Measurements from ENCODE around the gene TSC22D4.
A peak's percentile ranks its signal among the peaks of the same experiment; 100 is the strongest.

Gene TSC22D4

DNA sequence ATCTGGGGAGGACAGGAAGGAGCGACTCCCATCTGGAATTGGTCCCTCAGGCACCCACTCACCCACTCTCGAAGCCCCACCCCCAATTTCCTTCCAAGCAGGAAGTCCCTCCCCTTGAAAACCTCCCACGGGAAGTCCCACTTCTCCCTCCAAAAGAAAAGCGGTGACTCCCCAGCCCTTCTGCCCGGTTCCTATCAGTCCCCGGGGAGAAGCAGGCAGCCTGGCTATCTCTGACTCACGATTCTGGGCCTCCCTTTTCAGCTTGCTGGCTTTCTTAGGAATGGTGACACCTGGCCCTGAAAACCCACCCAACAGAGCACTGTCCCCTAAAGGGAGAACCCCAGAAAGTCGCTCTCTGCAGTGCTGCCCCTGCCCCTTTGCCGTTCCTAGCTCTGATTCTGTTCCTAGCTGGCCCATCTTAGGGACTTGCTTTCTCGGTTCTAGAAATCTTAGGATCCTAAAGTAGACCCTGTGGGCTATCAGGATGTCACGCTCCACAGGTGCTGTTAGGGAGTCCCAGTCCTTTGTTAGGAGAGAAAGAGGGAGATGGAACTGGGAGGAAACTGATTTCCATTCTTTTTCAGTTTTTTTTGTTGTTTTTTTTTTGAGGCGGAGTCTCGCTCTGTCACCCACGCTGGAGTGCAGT, 6.0 kb downstream of the TSC22D4 start:
- CTCF ChIA-PET = interaction anchor here (1.0 to 6.8 kb wide), 6 partner anchors 10 to 232 kb away, joined by 3 to 49 read pairs (median 5); partner anchors contain the start of gene POP7

DNA sequence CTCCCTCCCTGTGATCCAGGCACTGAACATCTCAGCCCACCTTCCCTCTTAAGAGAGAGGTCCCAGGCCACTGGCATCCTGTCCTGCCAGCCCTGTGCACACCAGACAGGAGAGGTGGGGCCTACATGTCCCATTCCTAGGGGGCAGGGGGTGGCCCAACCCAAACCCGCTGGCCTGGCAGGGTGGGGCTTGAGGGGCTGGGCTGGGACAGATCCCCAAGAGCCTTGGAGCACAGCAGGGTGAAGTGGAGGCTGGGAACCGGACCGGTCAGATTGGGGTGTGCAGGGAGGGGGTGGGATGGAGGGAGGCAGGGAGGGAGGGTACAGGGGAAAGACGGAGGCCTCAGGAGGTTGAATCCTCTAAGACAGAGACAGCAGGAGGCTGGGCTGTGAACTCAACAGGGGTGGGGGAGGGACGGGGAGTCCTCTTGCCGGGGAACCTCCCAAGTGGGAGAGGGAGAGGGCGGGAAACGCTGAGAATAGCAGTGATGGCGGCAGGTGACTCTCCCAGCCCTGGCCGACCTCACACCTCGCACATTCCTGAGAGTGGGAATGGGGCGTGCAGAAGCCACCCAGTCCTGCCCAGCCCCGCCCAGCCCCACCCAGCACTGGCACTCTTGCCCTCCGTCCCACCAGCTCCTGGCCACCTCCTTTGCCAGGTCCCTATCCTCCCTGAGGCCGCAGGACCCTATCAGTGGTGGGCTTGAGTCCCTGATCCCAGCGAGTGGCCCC, 6.7 kb downstream of the TSC22D4 start:
- no peak for DNase-seq (ENCODE audit: extremely low spot score)
- ChIA-PET CTCF (interaction anchor here (2.3 to 2.8 kb wide), 2 partner anchors 10 to 233 kb away, joined by 6 to 10 read pairs; partner anchors contain the start of gene POP7), POLR2A (no interaction called here)
- TF ChIP-seq, protein P1, sequence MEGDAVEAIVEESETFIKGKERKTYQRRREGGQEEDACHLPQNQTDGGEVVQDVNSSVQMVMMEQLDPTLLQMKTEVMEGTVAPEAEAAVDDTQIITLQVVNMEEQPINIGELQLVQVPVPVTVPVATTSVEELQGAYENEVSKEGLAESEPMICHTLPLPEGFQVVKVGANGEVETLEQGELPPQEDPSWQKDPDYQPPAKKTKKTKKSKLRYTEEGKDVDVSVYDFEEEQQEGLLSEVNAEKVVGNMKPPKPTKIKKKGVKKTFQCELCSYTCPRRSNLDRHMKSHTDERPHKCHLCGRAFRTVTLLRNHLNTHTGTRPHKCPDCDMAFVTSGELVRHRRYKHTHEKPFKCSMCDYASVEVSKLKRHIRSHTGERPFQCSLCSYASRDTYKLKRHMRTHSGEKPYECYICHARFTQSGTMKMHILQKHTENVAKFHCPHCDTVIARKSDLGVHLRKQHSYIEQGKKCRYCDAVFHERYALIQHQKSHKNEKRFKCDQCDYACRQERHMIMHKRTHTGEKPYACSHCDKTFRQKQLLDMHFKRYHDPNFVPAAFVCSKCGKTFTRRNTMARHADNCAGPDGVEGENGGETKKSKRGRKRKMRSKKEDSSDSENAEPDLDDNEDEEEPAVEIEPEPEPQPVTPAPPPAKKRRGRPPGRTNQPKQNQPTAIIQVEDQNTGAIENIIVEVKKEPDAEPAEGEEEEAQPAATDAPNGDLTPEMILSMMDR (IDR thresholded peaks at IDR 0.05; ENCODE audit: control extremely low read depth, extremely low read depth, low read depth, missing control alignments) = no peak

More for the DNA sequence above, 6.0 kb downstream of the TSC22D4 start:
- DNase-seq (ENCODE audit: extremely low spot score) = peak; percentile 62
- TF ChIP-seq, protein P1 (IDR thresholded peaks at IDR 0.05; ENCODE audit: control extremely low read depth, extremely low read depth, low read depth, missing control alignments) = no peak
- POLR2A ChIA-PET = no interaction called here

DNA sequence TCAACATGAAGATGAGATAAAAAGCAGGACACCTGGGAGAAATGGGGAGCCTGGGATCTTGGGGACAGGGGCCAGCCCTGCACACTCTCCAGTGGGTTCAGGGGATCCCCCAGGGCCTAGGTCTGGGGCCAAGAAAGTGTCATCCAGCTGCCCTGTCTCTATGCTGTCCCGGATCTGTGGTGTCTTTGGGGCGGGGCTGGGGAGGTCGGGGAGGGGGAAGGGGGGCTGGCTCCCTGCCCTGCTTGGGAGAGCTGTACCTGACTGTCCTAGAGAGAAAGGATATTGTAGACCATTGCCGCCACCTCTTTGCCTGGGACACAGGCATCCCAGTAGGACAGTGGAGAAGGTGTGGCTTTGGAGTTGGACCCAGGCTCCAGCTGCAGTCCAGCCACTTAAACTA, 8.0 kb downstream of the TSC22D4 start:
- ChIA-PET CTCF (interaction anchor here (0.6 to 4.8 kb wide), 6 partner anchors 11 to 118 kb away, joined by 3 to 46 read pairs (median 15); partner anchors contain the start of genes FBXO24 and LRCH4), POLR2A (interaction anchor here (0.6 kb wide), 1 partner anchor 94 kb away, joined by 4 read pairs; no protein-coding TSS in a partner anchor)
- no peak for DNase-seq (ENCODE audit: extremely low spot score)
- TF ChIP-seq, protein P1 (IDR thresholded peaks at IDR 0.05; ENCODE audit: control extremely low read depth, extremely low read depth, low read depth, missing control alignments) = no peak

DNA sequence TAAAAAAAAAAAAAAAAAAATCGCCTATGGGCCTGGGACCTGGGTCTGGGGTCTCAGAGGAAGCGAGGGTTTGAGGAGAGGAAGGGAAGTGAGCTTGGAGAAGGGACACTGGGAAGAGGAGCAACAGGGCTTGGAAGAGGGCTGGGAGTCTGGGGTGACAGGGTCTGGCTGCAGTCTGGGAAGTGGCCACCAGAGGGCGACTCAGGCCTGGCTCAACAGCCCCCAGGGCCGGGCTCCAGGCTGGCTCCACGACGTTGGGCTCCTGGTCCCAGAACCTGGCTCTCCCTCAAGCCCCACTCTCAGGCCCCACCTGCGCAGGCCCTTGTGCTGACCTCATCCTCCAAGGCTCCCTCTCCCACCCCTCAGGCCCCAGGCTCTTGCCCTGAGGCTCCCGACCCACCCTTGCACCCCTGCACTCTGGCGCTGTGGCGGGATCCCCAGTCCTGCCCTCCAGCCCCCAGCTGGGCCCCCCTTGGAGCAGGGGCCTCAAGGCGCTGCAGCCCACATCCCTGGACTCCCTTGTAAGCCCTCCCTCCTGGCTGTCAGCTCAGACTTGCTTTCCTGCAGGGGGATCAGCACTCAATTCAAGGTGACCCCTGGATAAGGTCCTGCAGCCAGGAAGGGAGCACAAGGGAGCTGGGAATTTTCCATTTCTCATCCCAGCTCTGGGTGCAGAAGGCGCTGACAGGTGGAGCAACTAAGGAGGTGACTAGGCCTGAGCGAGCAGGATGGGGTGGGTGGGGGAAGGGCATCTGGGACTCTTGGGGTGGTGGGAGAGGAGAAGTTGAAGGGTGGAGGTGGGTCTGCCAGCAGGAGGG, 9.6 kb downstream of the TSC22D4 start:
- ChIA-PET POLR2A (interaction anchor here (0.8 kb wide), 1 partner anchor 10 kb away, joined by 3 read pairs; the partner anchor contains the start of gene TSC22D4), CTCF (interaction anchor here (0.6 to 4.8 kb wide), 34 partner anchors 9 to 826 kb away, joined by 3 to 46 read pairs (median 4); partner anchors contain the start of genes AGFG2, FBXO24, LRCH4 and MEPCE)
- peak; percentile 89 for DNase-seq (ENCODE audit: extremely low spot score)
- TF ChIP-seq, protein P1 (IDR thresholded peaks at IDR 0.05; ENCODE audit: control extremely low read depth, extremely low read depth, low read depth, missing control alignments) = peak; percentile 98

DNA sequence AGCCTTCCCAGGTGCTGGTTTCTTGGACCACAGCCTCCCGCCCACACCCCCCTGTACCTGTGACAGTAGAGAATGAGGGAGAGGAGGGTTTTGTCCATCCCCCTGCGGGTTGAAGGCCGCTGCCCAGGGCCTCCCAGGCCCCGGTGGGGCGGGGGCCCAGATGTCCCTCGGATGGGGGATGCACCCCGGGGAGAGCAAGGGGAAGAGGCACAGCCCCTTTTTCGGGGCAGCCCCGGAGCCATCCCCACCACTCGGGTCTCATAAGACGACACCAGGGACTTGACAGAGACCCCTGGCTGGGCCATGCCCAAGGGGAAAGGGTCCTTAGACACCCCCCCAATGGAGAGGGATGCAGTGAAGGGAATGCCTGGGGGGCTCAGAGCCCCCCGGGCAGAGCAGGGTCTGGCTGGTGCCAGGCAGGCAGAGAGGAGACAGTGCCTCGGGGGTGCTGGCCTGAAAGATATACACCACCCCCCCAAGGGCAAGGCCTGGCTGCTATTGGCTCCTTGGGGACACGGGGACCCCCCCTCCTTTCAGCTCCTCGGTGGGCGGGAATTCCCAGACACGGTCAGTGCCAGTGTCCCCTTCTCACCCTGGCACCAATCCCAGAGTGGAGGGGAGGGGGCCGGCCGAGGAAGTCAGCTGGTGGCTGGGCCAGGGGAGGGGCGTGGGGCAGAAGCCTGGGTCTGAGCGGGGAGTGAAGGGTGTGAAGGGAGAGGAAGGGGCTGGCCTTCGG, 11.2 kb downstream of the TSC22D4 start:
- no peak for DNase-seq (ENCODE audit: extremely low spot score)
- POLR2A ChIA-PET = no interaction called here
- CTCF ChIA-PET = interaction anchor here (1.0 to 4.8 kb wide), 3 partner anchors 13 to 121 kb away, joined by 3 to 46 read pairs (median 3); no protein-coding TSS in a partner anchor
- TF ChIP-seq, protein P1 (IDR thresholded peaks at IDR 0.05; ENCODE audit: control extremely low read depth, extremely low read depth, low read depth, missing control alignments) = no peak
